ENCODE data around the gene SLC66A3.

SLC66A3 gene

GRCh38 chr2:11155381-11156035, at the start of gene SLC66A3:
SLC66A3 (plus strand) TSS chr2:11155467; CDS start chr2:11155547, 80 bp downstream.
- peak; percentile 72 for DNase-seq

- DNase-seq = no peak
Observed at GRCh38 chr2:11109002-11109401, 46.3 kb upstream of the SLC66A3 start.

- DNase-seq = no peak
Observed at GRCh38 chr2:11112870-11113428, 42.3 kb upstream of the SLC66A3 start.

- DNase-seq = no peak
Observed at GRCh38 chr2:11117776-11118175, 37.5 kb upstream of the SLC66A3 start.

- no peak for DNase-seq
Observed at GRCh38 chr2:11118761-11119160, 36.5 kb upstream of the SLC66A3 start.

- no peak for DNase-seq
Observed at GRCh38 chr2:11121099-11121822, 34.0 kb upstream of the SLC66A3 start.

GRCh38 chr2:11121823-11122155, 33.5 kb upstream of the SLC66A3 start:
- DNase-seq = no peak

- no peak for DNase-seq
Observed at GRCh38 chr2:11122380-11122779, 32.9 kb upstream of the SLC66A3 start.

- DNase-seq = no peak
Observed at GRCh38 chr2:11123001-11123809, 32.1 kb upstream of the SLC66A3 start.

GRCh38 chr2:11123856-11124759, 31.2 kb upstream of the SLC66A3 start:
- DNase-seq = peak; percentile 74

- DNase-seq = no peak
Observed at GRCh38 chr2:11124760-11125068, 30.6 kb upstream of the SLC66A3 start.

GRCh38 chr2:11127761-11128160, 27.5 kb upstream of the SLC66A3 start:
- DNase-seq = no peak

GRCh38 chr2:11128243-11128951, 26.9 kb upstream of the SLC66A3 start:
- DNase-seq = no peak

- peak; percentile 76 for DNase-seq
Observed at GRCh38 chr2:11129598-11130449, 25.4 kb upstream of the SLC66A3 start.

- DNase-seq = no peak
Observed at GRCh38 chr2:11131166-11131920, 23.9 kb upstream of the SLC66A3 start.

GRCh38 chr2:11132036-11132671, 23.1 kb upstream of the SLC66A3 start:
- no peak for DNase-seq

GRCh38 chr2:11133238-11133935, 21.9 kb upstream of the SLC66A3 start:
- DNase-seq = no peak

- DNase-seq = no peak
Observed at GRCh38 chr2:11133936-11134320, 21.3 kb upstream of the SLC66A3 start.

GRCh38 chr2:11134349-11134748, 20.9 kb upstream of the SLC66A3 start:
- no peak for DNase-seq
